ENCODE results near the gene GPRC6A.

The GPRC6A gene, protein sequence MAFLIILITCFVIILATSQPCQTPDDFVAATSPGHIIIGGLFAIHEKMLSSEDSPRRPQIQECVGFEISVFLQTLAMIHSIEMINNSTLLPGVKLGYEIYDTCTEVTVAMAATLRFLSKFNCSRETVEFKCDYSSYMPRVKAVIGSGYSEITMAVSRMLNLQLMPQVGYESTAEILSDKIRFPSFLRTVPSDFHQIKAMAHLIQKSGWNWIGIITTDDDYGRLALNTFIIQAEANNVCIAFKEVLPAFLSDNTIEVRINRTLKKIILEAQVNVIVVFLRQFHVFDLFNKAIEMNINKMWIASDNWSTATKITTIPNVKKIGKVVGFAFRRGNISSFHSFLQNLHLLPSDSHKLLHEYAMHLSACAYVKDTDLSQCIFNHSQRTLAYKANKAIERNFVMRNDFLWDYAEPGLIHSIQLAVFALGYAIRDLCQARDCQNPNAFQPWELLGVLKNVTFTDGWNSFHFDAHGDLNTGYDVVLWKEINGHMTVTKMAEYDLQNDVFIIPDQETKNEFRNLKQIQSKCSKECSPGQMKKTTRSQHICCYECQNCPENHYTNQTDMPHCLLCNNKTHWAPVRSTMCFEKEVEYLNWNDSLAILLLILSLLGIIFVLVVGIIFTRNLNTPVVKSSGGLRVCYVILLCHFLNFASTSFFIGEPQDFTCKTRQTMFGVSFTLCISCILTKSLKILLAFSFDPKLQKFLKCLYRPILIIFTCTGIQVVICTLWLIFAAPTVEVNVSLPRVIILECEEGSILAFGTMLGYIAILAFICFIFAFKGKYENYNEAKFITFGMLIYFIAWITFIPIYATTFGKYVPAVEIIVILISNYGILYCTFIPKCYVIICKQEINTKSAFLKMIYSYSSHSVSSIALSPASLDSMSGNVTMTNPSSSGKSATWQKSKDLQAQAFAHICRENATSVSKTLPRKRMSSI

DNA sequence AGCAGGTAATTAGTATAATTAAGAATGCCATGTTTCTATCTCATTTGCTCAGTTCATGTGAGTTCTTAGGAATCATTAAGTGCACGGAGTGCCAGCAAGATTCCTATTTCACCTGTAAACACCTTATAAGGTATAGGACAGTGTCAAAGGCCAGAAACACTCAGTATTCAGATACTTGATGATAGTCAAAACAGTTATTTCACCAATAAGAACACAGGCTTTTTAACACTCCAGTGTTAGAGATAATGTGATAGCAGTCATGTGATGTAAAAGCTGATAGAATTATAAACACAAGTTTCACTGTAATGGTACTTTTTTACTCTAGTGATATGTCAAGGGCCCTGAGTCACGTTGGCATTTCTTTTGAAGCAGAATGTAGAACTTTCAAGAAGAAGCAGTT, at the start of gene GPRC6A:
GPRC6A (minus strand) TSS at position 101 of the 400 bp plus-strand sequence; CDS start at position 31, 70 bp downstream.
- H3K4me3 ChIP-seq (ENCODE audit: control insufficient read depth, low read depth, low read length), result no peak within 1 kb of the TSS
- TF ChIP-seq, protein P1, sequence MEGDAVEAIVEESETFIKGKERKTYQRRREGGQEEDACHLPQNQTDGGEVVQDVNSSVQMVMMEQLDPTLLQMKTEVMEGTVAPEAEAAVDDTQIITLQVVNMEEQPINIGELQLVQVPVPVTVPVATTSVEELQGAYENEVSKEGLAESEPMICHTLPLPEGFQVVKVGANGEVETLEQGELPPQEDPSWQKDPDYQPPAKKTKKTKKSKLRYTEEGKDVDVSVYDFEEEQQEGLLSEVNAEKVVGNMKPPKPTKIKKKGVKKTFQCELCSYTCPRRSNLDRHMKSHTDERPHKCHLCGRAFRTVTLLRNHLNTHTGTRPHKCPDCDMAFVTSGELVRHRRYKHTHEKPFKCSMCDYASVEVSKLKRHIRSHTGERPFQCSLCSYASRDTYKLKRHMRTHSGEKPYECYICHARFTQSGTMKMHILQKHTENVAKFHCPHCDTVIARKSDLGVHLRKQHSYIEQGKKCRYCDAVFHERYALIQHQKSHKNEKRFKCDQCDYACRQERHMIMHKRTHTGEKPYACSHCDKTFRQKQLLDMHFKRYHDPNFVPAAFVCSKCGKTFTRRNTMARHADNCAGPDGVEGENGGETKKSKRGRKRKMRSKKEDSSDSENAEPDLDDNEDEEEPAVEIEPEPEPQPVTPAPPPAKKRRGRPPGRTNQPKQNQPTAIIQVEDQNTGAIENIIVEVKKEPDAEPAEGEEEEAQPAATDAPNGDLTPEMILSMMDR (IDR thresholded peaks at IDR 0.05; ENCODE audit: control insufficient read depth, insufficient read depth, low read depth, low read length, missing control alignments), result no peak
- DNase-seq (ENCODE audit: low read depth), result no peak

DNA sequence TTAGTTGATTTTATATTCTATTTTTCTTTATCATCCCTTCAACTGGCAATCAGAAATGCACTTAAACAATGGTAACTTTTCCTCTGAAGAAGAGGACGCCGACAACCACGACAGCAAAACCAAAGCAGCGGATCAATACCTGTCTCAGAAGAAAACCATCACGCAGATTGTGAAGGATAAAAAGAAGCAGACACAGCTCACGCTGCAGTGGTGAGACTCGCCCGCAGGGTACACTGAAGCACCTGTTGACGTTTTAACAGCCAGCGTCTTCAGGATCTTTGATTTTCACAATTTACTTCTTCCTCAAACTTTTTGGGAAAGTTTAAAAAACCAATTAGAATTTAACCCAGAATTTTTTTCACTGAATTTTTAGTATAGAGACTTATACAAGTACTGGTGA, 48.9 kb upstream of the GPRC6A start:
- DNase-seq (ENCODE audit: low read depth), result no peak
- no peak overlapping the region for H3K4me3 ChIP-seq (ENCODE audit: control insufficient read depth, low read depth, low read length)
- TF ChIP-seq, protein P1 (IDR thresholded peaks at IDR 0.05; ENCODE audit: control insufficient read depth, insufficient read depth, low read depth, low read length, missing control alignments), result no peak

DNA sequence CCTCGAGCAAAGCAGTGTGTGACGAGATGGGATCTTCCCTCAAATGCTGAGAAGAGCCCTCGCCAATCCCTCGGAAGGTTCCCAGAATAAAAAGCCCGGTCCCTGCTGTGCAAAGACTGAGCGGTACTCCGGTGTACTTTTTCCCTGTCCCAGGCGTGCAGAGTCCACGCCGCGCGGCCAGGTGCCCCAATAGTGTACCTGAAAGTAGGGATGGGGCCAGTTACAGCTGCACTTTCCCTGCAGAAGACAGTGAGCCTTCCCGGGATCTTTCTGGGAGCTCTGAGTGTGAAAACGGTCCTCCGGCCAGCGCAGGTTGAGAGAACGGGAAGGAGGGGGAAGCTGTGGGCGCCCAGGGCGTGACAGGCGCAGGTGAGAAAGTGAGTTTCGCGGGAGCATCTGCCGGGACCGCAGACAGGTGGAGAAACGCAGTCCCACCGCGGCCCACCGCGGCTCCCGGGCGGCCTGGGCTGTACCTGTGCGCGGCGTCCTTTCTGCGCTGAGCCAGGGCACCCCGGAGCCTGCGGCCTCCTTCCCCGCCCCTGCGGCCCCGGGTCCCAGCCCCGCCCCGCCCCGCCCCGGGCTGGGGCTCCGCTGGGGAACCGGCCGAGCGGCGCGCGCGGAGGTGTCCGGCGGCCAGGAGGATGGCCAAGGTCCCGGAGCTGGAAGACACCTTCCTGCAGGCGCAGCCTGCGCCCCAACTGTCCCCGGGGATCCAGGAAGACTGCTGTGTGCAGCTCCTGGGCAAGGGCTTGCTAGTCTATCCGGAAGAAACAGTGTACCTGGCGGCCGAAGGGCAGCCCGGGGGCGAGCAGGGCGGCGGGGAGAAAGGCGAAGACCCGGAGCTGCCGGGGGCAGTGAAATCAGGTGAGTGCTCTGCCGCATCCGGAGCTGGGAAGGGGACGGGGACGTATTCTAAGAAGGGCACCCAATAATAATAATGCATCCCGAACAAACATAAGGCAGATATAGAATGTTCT, 48.0 kb upstream of the GPRC6A start, which contains the start of gene RFX6:
RFX6 (plus strand) TSS at position 608 of the 977 bp plus-strand sequence; CDS start at position 642, 34 bp downstream.
- TF ChIP-seq, protein P1 (IDR thresholded peaks at IDR 0.05; ENCODE audit: control insufficient read depth, insufficient read depth, low read depth, low read length, missing control alignments), result no peak
- DNase-seq (ENCODE audit: low read depth), result no peak
- no peak within 1 kb of the TSS for H3K4me3 ChIP-seq (ENCODE audit: control insufficient read depth, low read depth, low read length)

DNA sequence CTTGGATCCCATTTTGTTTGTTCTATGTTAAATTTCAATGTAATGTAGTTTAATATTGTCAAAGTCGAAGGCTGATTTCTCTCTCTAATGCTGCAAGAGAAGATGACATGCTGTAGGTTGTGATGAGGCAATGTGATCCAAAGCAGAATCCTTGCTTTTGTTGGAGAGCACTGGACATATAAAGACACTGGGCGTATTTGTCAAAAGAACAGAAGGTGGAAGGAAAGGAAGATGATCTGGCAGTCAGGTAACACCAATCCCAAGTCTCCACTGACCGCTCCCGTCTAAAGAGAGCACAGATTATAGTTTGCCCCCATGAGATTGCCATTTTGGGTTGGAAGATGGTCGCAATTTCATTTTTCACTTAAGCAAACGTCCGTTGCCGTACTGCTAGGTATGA, 47.2 kb upstream of the GPRC6A start:
- no peak for DNase-seq (ENCODE audit: low read depth)
- TF ChIP-seq, protein P1 (IDR thresholded peaks at IDR 0.05; ENCODE audit: control insufficient read depth, insufficient read depth, low read depth, low read length, missing control alignments), result no peak
- no peak overlapping the region for H3K4me3 ChIP-seq (ENCODE audit: control insufficient read depth, low read depth, low read length)

DNA sequence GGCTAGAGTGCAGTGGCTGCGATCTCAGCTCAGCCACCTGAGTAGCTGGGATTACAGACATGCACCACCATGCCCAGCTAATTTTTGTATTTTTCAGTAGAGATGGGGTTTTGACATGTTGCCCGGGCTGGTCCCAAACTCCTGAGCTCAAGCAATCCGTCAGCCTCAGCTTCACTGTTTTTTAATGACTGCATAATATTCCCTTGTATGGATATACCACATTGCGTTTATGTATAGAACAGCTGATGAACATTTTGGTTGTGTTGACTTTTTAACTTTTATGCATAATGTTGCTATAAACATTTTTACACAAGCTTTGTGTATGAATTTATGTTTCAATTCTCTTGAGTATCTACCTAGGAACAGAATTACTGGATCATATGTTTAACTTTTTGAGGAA, 43.9 kb upstream of the GPRC6A start:
- no peak overlapping the region for H3K4me3 ChIP-seq (ENCODE audit: control insufficient read depth, low read depth, low read length)
- TF ChIP-seq, protein P1 (IDR thresholded peaks at IDR 0.05; ENCODE audit: control insufficient read depth, insufficient read depth, low read depth, low read length, missing control alignments), result no peak
- DNase-seq (ENCODE audit: low read depth), result no peak

All from AG09309 (cell line).